Ishikawa (cell line): ENCODE results near the gene GARIN3.

Experiments
- EGR1 ChIP-seq: IDR thresholded peaks from 2 replicates; pipeline ENCODE4 v1.6.1; 2012
- EP300 ChIP-seq: IDR thresholded peaks from 2 replicates; pipeline ENCODE4 v1.6.1; 2012; ENCODE audit warnings: borderline replicate concordance
- MAX ChIP-seq: IDR thresholded peaks from 2 replicates; pipeline ENCODE4 v1.6.1; 2012
- RAD21 ChIP-seq: IDR thresholded peaks from 2 replicates; pipeline ENCODE4 v1.6.1; 2012; ENCODE audit warnings: low read depth
- REST ChIP-seq: IDR thresholded peaks from 2 replicates; pipeline ENCODE4 v1.6.1; 2012; ENCODE audit warnings: low read depth, mild to moderate bottlenecking
- TAF1 ChIP-seq: IDR thresholded peaks from 2 replicates; pipeline ENCODE4 v1.6.1; 2012; ENCODE audit warnings: low read depth, mild to moderate bottlenecking
- TEAD4 ChIP-seq: IDR thresholded peaks from 2 replicates; pipeline ENCODE4 v1.6.1; 2012
- YY1 ChIP-seq: IDR thresholded peaks from 2 replicates; pipeline ENCODE4 v1.6.1; 2012; ENCODE audit warnings: low read depth

GRCh38 chr5:157201857-157202256, 35.8 kb upstream of the GARIN3 start:
- TF ChIP-seq TAF1 (no peak), REST (no peak), EP300 (no peak), EGR1 (no peak), TEAD4 (no peak), RAD21 (no peak), MAX (no peak), YY1 (no peak)
